GM19043 (cell line): ENCODE results near the gene RNF141.

ENCODE experiments used
- ATAC-seq: cut with Tn5 transposase; IDR thresholded peaks from one replicate; pipeline ENCODE4 v1.9.1; 2021; ENCODE audit warnings: low read depth; ENCODE audit not compliant: unreplicated experiment

RNF141 gene

DNA sequence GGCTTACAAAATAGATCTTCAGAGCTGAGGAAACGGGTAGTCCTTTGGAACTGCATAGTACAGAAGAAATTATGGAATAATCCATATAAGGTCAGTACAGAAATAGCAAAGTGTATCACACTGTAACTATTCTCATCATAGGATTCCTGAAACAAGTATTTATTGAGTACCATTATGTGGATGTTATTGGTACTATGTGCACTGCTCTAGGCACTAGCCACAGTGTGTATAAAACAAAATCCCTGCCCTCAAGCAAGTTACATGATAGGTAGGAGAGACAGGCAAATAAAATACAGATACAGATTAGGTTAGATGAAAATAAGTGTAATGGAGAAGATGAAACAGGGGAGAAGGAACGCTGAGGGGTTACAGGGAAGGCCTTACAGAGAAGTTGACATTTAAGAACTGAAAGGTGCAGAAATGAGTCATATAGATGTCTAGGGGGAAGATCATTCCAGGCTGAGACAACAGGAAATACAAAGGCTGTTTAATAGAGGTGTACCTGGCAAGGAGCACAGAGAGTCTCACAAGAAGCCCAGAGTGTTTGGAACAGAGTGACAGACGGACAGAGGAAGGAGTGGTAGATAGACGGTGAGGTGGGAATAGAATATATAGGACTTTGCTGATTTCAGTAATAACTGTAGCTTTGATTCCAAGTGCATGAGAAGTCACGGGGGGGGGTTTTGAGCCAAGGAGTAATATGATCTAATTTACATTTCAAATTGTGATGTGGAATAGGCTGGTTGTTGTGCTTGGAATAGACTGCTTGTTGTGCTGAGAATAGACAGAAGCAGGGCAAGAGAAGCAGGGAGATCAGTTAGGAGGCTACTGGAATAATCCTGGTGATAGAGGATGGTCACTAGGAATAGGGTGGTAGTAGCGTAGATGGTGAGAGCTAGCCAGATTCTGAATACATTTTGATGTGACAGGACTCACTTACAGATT lies 13.7 kb downstream of the RNF141 start:
- ATAC-seq, result peak; percentile 91

DNA sequence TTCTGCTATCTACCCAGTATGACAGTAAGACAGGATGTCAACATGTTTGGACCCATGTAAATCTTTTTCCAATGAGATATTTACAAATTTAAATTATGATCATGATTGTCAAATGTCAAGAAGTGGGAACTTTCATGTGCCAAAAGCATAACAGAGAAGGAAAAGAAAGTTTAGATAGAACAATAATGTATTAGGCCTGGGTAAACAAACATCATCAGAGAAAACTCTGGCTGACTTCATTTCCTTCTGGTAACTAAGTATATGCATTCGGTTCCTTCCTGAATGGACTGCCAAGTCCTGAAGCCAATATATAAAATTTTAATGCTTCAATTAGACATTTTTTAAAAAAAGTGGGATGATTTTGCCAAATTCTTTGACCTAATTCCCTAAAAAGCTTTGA lies 16.5 kb downstream of the RNF141 start:
- no peak for ATAC-seq

DNA sequence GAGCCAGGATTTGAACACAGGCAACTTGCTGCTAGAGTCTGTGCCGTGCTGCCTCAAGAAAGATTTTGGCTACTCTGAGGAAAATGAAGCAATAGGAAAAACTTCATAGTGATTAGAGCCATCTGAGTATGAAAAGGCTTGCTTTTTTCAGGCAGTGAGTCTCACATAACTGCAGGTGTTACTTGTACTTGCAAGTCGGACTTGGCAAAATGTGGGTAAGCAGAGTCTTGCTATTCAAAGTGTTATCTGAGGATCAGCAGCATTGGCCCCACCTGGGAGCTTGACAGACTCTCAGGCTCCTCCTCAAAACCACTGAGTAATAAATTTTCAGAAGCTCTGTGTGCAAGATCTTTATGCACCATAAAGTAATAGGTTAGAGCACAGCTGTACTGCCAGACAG lies 18.1 kb downstream of the RNF141 start:
- no peak for ATAC-seq

DNA sequence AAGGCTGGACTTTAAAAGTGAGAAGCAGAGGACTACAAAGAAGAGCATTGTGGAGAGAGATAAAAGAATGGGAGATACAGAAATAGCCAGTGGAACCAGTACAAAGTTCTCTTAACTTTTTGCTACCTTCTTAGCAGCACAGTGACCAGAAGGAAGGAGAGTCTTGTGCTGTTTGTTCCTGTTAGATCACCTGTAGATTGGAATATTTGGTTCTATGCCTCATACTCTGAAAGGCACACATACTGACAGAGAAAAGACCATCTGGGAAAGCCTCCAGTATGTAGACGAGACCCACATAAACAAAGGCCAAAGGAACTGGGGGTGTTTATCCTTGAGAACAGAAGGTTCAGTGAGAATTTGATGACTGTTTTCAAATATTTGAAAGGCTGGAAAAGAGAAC lies 18.7 kb downstream of the RNF141 start:
- ATAC-seq, result no peak

DNA sequence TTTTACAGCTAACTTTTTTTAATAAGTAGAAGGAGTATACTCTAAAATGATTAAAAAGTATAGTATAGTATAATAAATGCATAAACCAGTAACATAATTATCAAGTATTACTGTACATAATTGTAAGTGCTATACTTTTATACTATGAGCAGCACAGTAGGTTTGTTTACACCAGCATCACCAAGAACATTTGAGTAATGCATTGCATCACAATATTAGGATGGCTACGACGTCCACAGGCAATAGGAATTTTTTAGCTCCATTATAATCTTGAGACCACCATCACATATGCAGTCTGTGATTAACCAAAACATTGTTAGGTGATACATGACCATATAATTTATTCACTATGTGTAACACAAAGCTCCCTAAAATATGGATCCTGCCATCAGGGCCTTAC lies 20.4 kb downstream of the RNF141 start:
- ATAC-seq, result no peak

DNA sequence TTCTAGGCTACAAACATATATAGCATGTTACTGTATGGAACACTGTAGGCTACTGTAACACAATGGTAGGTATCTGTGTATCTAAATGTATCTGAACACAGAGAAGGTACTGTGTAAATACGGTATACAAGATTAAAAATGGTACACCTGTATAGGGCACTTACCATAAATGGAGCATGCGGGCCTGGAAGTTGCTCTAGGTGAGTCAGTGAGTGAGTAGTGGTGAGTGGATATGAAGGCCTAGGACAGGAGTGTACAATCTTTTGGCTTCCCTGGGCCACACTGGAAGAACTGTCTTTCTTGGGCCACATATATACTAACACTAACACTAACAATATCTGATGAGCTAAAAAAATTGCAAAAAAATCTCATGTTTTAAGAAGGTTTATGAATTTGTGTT lies 21.4 kb downstream of the RNF141 start:
- ATAC-seq, result no peak

DNA sequence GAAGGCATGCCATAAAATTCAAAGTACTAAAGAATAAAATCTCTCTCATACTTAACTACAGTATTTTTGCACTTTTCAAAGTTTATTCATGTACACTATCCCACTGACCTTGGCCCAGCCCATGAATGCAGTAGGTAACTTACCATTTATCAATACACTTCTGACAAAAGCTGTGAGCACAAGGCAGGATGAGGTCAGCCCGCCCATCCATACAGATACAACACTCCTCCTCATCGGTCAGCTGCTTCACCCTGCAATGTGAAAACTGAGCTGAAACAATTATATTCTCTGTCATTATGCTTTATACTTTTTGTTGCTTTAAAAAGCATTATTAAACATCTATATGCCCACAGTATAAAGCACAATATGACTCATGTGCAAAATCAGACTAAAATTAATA lies 22.1 kb downstream of the RNF141 start:
- ATAC-seq, result no peak

DNA sequence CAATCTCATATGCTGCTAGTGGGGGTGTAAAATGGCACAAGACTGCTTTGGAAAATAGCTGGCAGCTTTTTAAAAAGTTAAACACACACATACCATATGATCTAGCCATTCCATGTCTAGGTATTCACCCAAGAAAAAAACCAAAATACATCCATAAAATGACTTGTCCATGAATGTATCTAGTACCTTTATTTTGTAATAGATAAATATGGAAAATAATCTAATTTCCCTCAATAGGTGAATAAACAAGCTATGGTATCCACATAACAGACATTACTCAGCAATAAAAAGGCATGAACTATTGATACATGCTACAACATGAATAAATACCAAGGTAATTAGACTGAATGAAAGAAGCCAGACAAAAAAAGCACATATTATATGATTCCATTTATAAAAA lies 22.9 kb downstream of the RNF141 start:
- ATAC-seq, result no peak

DNA sequence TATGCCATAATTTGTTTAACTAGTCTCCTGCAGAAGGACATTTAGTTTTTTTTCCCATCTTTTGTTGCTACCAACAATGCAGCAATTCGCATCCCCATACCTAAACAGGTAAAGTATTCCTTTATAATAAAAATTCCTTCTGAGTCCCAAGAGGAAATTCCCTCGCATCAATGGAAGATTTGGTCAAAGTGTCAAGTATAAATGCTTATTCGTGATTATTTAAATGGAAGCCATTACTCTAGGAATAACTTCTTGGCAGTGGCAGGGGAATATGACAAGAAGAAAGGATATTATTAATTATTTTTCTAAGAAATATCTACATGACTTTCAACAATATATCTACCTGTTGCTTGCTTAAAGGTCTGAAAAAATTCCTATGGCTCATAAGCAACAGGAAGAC lies 25.6 kb downstream of the RNF141 start:
- ATAC-seq, result no peak

DNA sequence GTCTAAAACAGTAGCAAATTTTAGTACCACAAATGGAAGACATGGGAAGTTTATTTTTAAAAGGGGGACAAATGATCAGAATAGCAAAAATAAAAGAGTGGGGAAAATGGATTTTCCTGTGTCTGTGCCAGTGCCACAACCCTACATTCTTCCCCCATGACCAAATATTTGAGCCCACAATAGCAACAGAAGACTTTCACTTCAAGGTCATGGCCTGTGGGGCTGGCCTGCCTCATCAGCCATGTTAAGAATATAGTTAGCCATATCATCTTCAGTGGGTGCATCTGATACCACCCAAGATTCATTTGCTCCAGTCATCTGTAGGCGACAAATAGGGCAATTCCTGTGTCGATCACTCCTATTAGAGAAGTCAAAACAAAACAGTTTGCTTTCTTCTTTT lies 26.3 kb downstream of the RNF141 start:
- ATAC-seq, result no peak

DNA sequence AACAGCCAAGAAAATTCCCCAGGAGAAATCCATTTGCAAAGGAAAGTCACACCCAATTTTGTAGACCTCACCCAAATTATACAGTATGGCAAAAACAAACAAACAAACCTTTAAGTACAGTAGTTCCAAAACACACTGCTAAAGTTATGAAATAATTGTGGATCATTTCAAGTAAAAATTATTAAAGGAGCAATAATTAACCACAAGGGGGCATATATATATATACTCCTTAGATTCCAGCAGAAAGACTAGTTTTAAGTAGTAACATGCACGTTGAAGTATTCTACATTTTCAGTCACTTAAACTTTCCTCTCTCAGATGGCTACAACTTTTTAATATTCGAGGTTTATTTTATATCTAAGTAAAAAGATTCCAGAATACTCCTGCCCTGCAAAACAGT lies 26.8 kb downstream of the RNF141 start:
- no peak for ATAC-seq

DNA sequence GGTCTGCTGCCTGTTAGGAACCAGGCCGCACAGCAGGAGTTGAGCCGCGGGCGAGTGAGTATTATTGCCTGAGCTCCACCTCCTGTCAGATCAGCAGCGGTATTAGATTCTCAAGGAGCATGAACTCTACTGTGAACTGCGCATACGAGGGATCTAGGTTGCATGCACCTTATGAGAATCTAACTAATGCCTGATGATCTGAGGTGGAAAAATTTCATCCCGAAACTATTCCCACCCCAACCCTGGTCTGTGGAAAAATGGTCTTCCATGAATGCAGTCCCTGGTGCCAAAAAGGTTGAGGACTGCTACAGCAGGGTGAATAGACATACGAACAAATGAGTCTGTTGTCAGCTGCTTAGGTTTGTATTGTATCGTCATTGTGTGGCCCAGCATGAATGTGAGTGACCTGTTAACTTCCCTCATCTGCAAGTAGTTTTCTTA lies 29.8 kb downstream of the RNF141 start:
- no peak for ATAC-seq

DNA sequence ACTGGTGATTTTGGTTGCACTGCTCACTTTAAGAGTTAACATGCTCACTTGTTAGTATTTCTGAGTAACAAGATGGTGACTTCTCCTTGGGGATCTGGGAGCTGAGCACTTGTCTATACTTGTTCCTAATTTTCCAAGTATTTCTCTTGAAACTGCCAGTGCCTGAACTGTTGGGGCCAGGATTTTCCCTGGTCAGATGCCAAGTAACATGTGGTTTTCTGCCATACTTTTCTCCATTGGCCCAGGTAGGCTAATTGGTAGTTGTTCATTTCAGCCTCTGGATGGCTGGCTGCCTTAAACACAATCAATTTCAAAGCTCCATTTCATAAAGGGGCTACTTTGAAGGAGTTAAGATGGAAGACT lies 35.0 kb downstream of the RNF141 start:
- no peak for ATAC-seq

DNA sequence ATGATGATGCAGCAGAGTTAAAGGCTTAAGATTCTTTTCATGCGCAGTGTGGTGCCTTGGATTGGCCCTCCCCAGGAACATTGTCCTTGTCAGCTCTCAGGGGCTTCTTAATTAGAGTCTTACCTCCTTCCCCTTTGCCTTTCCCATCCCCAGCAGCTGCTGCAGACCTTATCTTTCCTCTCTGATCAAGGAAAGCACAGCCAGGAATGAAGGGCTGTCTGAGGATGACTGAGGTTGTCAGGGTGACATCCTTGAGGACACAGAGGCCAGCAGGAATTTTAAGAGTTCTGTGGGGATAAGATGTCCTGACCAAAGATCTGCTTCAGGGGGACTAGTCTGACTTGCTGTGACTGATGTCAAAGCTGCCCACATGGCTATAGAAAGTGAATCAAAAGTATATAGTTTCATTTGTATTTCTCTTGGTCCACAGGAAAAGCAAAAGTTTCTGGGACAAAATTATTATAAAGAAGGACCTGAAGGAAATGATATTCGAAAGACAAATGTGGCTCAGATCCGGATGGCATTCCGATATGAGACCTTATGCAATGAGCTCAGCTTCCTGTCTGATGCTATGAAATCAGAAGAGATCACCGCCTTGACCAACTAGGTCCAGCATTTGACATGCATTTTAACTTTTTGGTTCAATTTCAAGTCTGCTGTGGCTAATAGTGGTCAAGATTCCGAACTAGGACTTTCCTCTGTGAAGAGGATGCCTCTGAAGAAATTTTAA lies 35.5 kb downstream of the RNF141 start:
- ATAC-seq, result no peak

DNA sequence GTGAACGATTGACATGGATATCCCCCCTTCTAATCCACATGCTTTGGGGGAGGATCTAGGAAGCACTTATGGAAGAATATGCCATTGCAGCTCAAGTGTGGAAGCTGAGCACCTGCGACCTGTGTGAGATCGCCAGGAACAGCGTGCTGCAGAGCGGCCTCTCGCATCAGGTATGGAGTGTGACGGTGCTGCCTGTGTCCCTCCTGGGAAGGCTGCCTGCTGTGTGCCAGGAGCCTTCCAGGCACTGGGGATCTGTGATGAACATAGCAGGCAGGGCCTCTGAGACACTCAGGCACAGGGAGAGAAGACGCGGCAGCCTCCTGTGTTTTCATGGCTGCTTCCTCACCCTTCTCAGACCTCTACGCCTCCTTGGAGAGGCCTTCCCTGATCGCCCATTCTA lies 36.5 kb downstream of the RNF141 start:
- ATAC-seq, result no peak

DNA sequence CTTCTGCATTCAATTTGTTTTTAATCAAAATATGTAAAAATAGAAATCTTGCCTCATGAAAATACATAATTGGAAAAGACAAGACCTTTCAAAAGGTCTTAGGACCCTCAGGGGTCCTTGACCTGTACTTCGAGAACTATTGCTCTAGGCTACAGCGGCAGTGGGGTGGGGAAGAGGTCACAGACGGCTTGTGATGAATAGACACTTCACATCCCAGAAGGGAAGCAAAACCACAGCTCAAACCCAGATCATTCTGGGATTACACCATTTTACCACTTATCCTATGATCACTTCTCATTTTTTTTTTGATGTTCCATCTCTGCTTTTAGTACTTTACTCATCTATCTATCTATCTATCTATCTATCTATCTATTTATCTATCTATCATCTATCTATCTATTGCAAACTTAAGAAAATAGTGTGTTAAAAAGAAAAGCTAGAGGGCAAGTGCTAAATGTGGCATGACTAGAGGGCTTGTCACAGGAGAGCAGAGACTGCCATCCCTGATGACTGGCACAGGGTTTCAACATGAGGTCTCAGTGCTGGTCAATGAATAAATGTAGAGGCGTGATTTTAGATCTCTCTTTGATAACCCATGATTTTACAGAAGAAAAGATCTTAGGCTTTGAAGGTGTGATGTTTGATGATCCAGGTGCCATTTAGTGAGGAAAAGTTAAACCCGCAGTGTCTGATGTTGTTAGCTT lies 37.1 kb downstream of the RNF141 start:
- ATAC-seq, result no peak

DNA sequence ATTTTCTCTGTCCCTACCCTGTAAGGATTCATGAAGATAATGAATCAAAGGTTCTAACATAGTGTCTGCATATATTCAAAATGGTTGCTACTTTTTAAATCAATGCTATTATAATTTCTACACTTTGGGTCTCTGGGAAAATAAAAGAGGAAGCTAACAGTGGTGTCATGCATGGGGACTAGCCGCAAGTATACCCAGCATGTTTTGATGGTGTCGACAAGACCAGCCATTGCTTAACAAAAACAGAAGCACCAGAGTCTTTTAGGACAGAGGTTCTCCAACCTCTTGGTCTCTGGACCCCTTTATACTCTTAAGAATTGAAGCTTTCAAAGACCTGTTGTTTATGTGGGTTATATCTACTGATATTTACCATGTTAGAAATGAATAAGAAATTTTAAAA lies 37.8 kb downstream of the RNF141 start:
- no peak for ATAC-seq

DNA sequence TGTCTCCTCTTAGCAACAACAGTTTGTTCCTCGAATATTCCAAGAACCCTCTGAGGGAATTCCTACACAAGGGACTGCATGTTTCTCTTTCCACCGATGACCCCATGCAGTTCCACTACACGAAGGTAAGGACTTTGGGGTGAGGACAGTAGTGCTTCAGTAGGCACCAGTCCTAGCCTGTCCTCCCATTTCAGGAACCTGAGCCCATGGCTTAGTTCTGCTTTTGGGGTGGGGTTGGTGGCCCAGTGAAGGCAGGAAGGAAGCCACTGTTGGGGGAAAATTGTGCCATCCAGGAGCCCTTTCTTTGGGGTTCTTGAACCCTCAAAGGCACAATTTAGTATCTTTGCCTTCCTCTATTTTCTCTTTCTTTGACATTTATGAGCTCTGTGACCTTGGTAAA lies 38.2 kb downstream of the RNF141 start:
- no peak for ATAC-seq

DNA sequence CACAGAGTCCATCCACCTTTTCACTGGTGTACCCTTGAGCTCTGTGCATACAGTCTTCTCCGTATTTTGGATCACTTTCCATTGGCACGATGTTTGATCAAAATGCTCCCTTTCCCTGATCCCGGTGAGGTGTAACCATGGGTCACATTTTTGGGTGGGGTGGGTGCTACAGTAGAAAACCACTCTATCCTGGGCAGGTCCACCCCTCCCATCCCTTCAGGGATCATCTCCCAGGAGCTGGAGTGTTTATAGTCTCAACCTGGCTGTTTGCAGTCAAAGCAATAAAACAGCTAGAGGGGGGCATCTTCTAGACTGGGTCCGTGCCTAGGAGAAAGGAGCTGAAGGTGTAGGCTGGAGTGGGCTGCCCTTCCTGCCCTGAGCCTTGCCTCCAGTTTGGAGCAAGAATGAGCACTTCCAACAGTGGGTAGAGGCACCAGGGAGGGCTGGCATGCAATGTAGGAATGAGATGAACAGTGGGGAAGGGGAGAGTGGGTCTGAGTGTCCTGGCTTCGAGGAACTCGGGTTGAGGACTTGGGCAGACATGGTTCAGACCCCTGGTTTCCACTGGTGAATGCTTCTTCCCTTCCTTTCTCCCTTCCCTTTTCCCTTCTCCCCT lies 38.8 kb downstream of the RNF141 start:
- ATAC-seq, result no peak

DNA sequence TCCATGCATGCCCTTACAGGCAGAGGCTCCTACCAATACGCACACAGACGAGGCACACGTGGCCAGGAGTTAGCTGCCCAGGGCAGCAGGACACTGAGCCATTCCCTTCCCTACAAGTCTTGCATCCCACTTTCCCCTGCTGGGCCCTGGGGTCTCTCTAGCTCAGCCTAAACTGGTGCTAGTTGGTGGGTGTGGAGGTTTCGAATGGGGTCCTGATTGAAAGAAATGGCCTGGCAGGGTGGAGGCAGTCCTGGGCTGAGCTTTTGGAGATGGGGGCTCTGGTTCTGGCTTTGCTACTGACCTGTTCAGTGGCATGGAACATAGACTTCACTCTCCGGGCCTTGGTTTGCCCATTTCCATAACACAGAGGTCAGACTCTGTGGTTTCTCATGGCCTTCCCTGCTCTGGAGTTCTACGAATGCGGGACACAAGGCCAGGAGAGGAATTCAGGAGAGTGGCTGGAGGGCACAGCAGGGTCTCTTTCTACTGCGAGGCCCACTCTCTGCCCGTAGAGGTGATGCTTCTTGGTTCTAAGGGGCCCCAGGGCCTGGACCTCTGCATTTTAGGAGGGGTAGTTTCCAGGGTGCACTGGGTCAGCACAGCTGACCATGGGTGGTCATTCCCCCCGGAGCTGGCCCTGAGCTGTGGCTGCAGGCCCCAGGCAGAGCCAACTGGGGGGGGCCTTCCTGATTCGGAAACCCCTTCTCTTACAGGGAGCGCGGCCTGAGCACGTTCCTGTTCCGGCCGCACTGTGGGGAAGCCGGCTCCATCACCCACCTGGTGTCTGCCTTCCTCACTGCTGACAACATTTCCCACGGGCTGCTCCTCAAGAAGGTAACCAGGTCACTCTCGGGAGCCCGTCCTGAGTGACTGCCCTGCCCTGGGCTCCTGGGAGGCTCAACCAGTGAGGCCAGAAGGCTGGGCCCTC lies 40.0 kb downstream of the RNF141 start:
- ATAC-seq, result no peak
